GM19025 (cell line): Measurements from ENCODE around the gene BBLN.
A peak's percentile ranks its signal among the peaks of the same experiment; 100 is the strongest.
"Not testable (repeated sequence)": the region's sequence is repeated elsewhere in the genome, so short reads cannot be mapped to it uniquely, and the experiment has no call there.

ENCODE experiments used
- ATAC-seq: cut with Tn5 transposase; IDR thresholded peaks from one replicate; pipeline ENCODE4 v1.9.1; 2021; ENCODE audit warnings: mild to moderate bottlenecking, low read depth, moderate library complexity; ENCODE audit not compliant: unreplicated experiment

Gene BBLN

DNA sequence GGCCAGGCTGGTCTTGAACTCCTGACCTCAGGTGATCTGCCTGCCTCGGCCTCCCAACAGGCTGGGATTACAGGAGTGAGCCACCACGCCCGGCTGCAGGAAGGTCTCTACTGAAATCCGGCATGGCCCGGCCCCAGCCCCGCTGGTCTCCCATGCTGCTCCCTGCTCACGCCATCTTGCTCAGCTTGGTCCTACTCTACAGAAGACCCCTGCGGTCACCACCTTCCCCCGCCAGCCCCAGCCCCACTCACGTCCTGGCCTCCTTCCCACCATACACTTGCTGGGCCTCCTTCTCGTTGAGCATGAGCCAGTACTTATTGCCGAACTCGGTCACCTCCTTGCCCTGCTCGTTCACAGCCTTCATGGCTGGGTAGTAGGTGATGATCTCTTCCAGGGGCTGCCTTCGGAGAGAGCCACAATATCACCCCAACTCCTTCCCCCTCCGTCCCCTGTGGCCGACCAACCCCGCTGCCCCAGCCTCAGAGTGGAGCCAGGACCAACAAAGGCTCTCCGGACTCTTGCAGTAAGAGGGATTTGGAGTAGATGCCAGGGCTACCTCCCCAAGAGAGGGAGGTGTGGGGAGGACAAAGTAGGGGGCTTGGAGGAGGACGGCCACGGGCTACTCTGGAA lies 36.5 kb upstream of the BBLN start:
- no peak for ATAC-seq

DNA sequence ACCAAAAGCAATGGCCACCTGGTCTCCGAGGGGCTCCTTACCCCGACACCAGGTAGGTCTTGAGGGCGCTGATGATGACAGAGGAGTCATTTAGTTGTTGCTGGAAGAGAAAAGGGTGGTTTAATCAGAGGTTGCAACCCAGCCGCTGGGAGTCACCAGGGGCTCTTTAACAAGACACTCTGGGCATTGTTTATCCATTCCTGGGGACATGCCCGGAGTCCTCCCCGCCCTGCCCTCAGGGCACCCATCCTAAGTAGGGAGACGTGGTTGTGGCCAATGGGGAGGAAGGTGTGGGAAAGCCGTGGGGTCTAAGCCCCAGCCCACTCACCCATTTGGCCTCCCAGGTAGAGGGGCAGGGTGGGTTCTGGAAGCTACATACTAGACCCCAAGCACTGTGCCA lies 35.6 kb upstream of the BBLN start:
- no peak for ATAC-seq

DNA sequence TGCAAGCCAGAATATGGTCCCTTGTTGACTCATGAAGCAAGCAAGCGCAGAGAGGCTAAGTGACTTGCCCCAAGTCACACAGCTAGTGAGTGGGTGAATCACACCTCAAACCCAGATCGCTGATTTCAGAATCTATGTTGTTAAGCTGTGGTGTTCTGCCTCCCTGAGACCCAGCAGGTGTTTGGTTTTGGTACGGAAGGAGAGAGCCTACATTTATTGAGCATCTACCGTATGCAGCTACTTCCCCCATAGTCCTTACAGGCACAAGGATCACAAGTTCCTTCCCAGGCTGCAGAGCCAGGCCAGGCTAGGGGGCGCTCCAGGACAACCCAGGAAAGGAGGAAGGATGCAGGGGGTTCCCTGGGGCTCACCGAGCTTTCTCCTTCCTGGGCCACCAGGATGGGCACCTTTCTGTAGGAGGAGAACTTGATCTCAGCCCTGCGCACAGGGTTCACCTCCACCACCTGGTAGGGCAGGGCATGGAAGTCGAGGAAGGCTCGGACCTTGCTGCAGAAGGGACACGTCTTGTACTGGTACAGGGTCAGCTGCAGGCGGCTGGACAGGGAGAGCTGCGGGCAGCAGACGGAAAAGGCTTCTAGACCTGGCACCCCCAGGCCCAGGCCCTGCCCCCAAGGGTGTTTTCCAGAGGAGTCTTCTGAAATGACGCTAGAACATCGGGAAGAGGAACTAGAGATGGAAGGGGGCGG lies 35.0 kb upstream of the BBLN start:
- no peak for ATAC-seq

DNA sequence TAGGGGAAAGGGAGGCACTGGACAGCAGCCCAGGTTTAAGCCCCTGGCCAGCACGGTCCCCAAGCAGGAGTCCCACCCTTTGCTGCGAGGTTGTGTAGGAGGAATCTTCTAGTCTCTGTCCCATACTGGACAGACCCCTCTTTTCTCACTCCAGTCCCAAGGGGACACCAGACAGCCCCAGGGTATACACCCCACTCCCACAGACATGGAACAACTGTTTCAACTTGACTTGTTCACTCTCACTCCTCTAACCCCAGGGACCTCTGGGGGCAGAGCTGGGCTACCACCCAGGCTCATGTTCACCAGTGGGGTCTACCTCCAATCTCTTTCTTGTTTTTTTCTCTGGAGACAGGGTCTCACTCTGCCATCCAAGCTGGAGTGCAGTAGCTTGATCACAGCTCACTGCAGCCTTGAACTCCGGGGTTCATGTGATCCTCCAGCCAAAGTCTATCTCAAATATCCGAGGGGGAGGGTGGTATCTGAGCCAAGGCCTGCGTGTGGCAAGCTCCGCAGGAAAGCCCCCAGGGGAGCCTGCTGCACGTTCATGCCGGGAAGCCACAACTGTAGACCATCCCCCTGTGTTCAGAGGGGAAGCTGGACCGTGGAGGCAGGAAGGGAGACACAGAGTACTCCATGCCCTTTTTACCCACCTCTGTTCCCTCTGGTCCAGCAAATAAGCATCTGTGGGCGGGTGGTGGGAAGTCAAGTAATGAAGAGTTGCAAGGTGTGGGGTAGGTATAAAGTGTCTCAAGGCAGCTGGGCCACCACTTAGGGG lies 34.3 kb upstream of the BBLN start:
- no peak for ATAC-seq

DNA sequence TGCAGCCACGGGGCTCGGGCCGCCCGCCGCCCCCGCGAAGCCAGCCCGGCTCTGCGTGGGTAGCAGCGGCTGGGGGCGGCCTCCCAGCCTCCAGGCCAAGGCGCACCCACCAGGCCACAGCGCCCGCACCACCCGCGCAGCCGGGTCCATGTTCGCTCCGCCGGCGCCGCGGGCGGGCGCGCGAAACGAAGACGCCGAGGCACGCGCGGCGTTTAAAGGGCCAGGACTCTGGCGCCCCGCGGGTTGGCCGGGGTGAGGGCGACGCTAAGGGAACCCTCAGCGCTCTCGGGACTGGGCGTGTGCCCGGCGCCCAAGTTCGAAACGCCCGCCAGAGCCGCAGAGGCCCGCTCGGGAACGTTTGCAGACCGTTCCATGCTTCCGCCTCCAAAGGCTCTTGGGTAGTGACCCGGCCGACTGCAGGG lies 32.5 kb upstream of the BBLN start, which contains the start of gene PTGES2:
PTGES2 (minus strand) TSS at position 162 of the 422 bp plus-strand sequence; CDS start at position 150, 12 bp downstream.
- peak; percentile 52 for ATAC-seq

DNA sequence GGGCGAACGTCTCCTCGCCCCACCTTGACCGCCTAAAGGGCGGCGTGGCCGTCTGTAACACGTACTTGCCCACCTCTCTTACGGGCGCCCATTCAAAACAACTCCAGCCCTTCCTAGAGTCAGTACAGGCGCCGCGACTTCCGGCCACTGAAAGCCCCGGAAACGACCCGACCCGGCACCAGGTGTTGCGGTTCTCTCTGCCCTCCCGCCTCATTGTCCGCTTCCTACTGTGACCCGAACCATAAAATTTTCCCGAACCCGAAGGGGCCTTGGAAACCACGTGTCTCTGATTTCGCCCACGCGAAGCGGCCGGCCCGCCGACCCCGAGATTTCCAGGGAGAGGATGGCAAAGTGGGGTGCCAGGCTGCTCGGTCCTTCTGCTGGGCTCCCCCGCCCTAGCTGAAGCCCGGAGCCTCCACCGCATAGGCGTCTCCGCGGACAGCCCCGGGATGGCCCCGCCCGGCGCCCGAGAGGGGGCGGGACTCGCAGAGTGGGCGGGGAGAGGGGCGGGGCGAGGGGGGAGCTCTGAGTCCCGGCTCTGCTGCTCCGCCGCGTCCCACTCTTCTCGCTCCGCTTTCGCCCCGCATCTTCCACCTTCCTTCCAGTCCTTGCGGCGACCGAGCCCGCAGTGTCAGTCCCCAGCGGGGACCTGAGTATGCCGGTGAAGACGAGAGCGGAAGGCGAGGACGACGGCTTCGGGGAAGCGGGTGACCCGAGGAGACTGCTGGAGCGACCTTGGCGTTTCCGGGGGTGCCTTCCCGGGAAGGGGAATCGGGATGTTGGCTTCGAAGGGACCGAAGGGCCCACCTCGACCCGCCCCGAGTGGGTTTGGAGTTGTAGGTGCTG lies 31.9 kb upstream of the BBLN start:
- peak; percentile 48 for ATAC-seq

DNA sequence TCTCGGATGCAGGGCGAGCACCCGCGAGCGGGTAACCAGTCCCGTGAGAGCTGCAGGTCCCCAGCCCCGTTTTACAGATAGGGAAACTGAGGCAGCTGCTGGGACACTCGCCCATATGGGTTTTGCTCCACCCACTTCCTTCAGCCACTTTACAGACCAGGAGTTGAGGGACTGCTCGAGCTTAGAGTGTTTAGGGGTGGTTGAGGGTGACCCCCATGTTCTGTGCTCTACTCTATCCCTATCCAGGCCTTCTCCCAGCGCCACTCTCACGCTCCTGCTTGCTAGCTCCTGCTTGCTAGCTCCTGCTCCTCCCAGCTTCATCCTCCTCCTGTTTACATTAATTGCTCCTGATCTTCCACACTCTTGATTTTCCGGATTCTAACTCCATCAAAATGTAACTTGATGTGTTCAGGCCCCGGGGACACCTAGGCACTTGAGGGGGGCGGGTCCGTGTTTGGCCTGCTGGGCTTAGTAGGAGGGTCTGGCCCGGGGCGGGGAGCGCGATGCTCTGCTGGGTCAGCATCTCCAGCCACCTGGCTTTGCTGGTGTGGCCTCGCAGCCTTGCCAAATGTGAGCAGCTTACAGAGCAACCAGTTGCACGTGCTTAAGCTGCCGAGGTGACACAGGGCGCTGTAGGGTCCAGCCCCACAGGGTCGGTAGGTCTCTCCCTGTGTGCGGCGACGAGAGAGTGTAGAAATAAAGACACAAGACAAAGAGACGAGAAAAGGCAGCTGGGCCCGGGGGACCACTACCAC lies 31.1 kb upstream of the BBLN start:
- no peak for ATAC-seq

DNA sequence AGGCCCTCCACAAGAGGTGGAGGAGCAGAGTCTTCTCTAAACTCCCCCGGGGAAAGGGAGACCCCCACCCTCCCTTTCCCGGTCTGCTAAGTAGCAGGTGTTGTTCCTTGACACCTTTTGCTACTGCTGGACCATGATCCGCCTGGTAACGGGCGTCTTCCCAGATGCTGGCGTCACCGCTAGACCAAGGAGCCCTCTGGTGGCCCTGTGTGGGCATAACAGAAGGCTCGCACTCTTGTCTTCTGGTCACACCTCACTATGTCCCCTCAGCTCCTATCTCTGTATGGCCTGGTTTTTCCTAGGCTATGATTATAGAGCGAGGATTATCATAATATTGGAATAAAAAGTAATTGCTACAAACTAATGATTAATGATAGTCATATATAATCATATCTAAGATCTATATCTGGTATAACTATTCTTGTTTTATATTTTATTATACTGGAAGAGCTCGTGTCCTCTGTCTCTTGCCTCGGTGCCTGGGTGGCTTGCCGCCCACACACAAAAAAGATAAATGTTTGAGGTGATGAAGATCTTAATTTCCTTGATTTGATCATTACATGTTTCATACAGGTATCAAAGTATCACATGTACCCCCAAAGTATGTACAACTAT lies 30.0 kb upstream of the BBLN start:
- ATAC-seq = not testable (repeated sequence)

DNA sequence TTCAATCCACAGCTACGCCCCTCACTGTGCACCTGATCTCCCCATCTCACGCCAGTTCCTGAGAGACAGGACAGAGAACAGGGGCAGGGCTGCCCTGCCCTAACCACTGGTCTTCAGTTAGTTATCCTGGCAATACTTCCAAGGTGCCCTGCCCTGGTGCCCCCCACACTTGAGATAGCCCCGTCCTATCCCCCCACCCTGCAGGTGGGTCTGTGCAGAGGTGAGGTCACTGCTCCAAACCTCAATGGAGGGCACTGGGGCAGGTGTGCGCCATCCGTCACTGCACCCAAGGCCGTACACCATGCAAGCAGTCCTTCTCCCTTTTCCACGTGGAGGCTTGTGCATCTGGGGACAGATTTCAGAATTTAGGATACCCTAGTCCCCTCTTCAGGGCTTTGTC lies 29.4 kb upstream of the BBLN start:
- ATAC-seq = not testable (repeated sequence)

DNA sequence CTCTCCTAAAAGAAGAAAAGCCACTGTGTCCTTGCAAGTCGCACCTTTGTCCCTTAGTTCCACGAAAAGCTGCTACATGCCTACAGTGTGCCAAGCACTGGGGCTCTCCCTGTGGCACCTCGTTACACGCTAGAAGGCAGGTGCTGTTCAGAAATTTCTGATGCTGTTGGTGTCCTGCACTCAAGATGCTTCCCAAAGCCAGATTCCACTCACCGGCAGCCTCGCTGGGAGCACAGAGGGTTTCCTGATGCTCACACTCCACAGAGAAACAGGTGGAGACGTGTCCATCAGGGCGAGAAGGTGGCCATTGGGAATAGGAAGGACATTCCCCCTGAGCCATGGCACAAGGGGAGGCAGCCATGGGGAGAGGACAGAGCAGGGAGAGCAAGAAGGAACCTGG lies 28.7 kb upstream of the BBLN start:
- ATAC-seq = not testable (repeated sequence)

DNA sequence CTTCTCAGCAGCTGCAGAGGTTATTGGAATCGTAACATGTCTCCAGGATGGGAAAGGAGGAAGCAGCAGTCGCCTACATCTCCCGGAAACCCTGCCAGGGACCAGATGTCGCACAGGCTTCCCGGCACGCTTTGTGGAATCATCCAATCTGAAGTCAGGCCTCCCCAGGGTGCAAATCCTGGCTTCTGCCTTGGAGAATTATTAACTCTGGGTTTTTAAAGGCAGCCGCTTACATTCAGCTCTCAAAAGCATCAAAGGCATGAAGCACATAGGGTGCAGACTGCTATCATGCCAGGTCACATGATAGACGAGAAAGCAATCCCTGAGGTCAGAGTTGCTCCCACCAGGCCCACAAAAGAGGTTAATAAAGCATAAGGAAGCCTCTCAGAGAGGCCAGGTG lies 27.9 kb upstream of the BBLN start:
- ATAC-seq = not testable (repeated sequence)

DNA sequence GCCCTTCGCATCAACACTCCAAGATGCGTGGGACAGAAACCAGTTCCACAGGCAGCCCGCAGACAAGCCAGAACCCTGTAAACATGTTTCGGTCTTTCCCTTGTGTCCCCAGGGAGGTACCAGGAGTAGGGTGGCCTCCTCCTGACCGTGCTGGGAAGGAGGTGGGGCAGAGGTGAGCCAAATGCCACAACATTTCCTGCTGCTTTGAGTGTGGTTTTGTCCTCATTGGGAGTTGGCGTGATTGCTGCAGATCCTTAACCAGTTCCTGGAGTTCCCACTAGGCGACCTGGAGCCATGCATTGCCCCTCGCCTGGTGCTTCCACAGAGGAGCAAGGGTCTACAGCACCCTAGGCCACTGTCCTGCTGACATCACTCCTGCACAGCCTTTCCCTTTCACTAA lies 24.5 kb upstream of the BBLN start:
- ATAC-seq = not testable (repeated sequence)

DNA sequence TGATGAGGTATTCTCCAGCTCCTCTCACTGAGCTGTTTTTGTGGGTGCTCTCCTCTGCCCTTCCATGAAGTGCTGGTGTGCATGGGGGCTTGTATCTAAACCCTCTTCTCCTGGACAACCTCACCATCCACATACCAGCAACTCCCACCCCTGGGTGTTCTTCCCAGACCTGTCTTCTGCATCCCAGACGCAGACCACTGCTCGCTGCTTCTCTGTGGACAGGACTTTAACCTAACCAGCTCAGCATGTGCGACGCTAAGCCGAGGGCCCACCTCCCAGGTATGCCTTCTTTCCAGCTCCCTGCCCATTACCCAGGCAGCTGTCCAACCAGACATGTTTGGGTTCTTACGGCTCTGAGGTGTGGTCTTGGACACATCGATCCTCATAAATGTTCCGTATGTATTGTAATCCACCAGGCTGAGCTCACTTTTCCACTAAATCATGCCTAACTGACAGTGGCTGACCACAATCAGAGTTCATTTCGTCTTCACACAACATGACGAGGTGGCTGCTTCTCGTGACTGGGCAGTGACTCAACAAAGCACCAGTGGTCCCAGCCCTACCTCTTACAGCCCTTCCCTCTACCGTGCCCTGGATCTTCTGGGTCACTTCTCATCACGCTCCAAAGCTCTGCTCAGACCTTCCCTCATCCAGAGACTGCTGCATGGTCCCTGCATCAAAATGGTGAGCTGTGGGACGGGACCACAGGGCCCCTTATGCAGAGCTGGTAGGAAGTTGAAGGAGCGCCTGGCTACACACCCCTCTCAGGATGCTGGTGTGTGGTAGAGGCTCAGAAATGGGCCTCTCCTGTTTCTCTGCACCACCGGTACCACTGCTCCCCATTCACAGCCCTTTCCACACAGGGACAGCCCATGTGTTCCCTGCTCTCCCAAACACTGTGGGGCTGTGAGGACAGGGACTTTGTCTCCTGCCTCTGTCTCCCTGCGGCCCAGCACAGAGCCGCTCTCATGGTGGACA lies 23.0 kb upstream of the BBLN start:
- ATAC-seq = no peak

DNA sequence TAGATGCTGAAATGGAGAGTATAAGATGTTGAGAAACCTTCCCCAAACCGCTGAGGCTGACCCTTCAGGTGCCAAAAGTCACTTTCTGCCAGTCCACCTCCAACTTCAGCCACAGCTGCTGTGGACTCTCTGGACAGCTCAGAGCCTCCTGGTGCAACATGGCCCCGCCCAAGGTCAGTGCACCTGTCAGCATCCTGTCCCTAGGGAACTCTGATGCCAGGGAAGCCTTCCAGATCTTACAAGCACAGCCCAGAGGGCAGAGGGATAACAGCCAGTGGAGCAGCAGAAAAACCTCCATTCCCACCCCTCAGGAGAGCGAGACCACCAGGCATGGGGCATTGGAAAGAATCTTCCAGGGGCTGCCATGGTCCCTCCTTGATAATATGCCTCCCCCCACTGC lies 22.1 kb upstream of the BBLN start:
- no peak for ATAC-seq

DNA sequence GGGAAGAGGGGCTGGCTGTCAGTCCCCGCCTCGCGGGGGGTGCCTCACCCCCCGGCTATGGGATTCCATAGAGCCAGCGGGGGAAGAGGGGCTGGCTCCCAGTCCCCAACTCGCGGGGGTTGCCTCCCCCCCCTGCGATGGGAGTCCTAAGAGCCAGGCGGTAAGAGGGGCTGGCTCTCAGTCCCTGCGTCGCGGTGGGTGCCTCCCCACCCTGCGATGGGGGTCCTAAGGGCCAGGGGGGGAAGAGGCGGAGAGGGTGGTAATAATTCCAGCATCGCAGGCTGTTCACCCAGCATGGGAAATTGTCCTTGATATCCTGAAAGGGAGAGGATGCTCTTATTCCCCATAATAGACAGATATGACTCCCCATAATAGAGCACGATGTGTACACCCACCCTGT lies 20.4 kb upstream of the BBLN start:
- ATAC-seq = no peak

DNA sequence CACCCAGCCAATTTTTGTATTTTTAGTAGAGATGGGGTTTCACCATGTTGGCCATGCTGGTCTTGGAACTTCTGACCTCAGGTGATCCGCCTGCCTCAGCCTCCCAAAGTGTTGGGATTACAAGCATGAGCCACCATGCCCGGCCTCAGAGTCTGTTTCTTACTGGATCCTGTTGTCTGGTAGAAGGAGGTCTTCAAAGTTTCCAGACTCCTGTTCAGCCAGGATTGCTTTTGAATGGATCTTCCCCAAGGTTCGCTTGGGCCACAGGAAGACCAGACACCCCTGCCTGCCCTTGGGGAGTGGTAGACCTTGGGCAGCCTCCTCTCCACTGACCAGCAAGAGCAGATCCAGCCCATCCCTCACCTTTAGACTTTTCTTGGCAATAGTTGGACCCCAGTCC lies 18.5 kb upstream of the BBLN start:
- ATAC-seq = no peak

DNA sequence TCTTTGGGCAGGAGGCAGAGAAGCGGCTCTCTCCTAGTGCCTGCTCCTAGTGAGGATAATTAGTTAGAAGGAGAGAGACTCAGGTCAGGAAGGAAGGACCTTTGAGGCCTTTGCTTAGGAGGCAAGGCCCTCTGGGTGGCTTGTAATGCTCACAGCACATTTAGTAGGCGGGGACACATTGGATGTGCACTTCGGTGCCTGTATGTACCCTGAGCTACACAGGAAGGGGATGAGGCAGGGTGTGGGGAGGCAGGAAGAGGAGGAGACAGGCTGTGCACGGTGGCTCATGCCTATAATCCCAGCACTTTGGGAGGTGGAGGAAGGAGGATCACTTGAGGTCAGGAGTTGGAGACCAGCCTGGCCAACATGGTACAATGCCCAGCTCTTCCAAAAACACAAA lies 18.0 kb upstream of the BBLN start:
- ATAC-seq = no peak

DNA sequence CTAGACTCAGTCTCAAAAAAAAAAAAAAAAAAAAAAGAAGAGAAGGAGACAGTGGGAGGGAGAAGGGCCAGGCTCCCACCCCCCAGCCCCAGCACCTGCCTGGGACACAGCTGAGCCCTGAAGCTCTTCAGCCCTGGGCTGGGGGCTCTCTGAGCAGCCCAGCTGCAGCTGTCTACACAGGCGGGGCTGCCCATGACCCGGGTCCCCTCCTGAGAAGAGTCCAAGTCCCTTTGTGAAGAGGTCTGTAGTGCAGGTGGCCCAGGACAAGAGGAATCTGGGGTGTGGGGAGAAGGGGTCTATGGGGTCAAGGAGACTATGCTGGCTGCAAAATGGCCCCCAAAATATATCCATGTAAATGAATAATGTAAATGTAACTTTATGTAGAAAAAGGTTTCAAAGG lies 17.5 kb upstream of the BBLN start:
- ATAC-seq = no peak
